HTR-8/SVneo (cell line): ENCODE results near the gene ANKRD44.
"Not testable (repeated sequence)": the region's sequence is repeated elsewhere in the genome, so short reads cannot be mapped to it uniquely, and the experiment has no call there.

Experiments used
- DNase-seq: peaks from one replicate; pipeline ENCODE4 v3.0.0; 2011; ENCODE audit warnings: low spot score, mixed read lengths; ENCODE audit not compliant: insufficient read length
- FAIRE-seq: peaks from 2 replicates; lab custom pipeline; 2011; peaks lifted over from hg19 to GRCh38; lab: Jason Lieb, UNC

ANKRD44 gene

GRCh38 chr2:197242719-197243118, 67.9 kb downstream of the ANKRD44 start:
- FAIRE-seq (no peak), DNase-seq (no peak)

GRCh38 chr2:197241596-197241995, 69.0 kb downstream of the ANKRD44 start:
- no peak for FAIRE-seq
- no peak for DNase-seq

GRCh38 chr2:197241153-197241552, 69.4 kb downstream of the ANKRD44 start:
- no peak for DNase-seq
- no peak for FAIRE-seq

- FAIRE-seq: no peak
- no peak for DNase-seq
These were observed 70.0 kb downstream of the ANKRD44 start for GRCh38 chr2:197240421-197241041.

- not testable (repeated sequence) for DNase-seq, FAIRE-seq
These were observed 70.6 kb downstream of the ANKRD44 start for GRCh38 chr2:197240018-197240417.

- no peak for FAIRE-seq
- no peak for DNase-seq
These were observed 71.1 kb downstream of the ANKRD44 start for GRCh38 chr2:197239434-197239833.

GRCh38 chr2:197238043-197238365, 72.6 kb downstream of the ANKRD44 start:
- DNase-seq: no peak
- FAIRE-seq: no peak

- DNase-seq (no peak), FAIRE-seq (no peak)
These were observed 73.1 kb downstream of the ANKRD44 start for GRCh38 chr2:197237291-197238042.

GRCh38 chr2:197236816-197237215, 73.8 kb downstream of the ANKRD44 start:
- DNase-seq: no peak
- no peak for FAIRE-seq

GRCh38 chr2:197236159-197236558, 74.4 kb downstream of the ANKRD44 start:
- FAIRE-seq (no peak), DNase-seq (no peak)

- FAIRE-seq: no peak
- DNase-seq: no peak
These were observed 74.9 kb downstream of the ANKRD44 start for GRCh38 chr2:197235711-197236110.

GRCh38 chr2:197234671-197235191, 75.8 kb downstream of the ANKRD44 start:
- no peak for FAIRE-seq

GRCh38 chr2:197233473-197233872, 77.1 kb downstream of the ANKRD44 start:
- DNase-seq (no peak), FAIRE-seq (no peak)

More at GRCh38 chr2:197234671-197235191, 75.8 kb downstream of the ANKRD44 start:
- DNase-seq: no peak

GRCh38 chr2:197232010-197232409, 78.6 kb downstream of the ANKRD44 start:
- no peak for FAIRE-seq

GRCh38 chr2:197229509-197230443, 80.8 kb downstream of the ANKRD44 start:
- DNase-seq (no peak), FAIRE-seq (no peak)

More at GRCh38 chr2:197232010-197232409, 78.6 kb downstream of the ANKRD44 start:
- DNase-seq: no peak

- FAIRE-seq: no peak
- DNase-seq: no peak
These were observed 87.1 kb downstream of the ANKRD44 start for GRCh38 chr2:197223451-197223850.

- DNase-seq (no peak), FAIRE-seq (no peak)
These were observed 90.9 kb downstream of the ANKRD44 start for GRCh38 chr2:197219636-197220035.

GRCh38 chr2:197217541-197217940, 93.0 kb downstream of the ANKRD44 start:
- DNase-seq (no peak), FAIRE-seq (no peak)

GRCh38 chr2:197216361-197216979, 94.1 kb downstream of the ANKRD44 start:
- FAIRE-seq: no peak
- DNase-seq: no peak

GRCh38 chr2:197215748-197216360, 94.7 kb downstream of the ANKRD44 start:
- FAIRE-seq (no peak), DNase-seq (no peak)
